GM23248 (cell line): Measurements from ENCODE around the gene AKR1B15. TPM values are rescaled to one million over a fixed set of nuclear protein-coding genes. Genes with fewer than 3 reads are reported as not detected.

Source experiments
- DNase-seq: peaks from one replicate; pipeline ENCODE4 v3.0.0-alpha.2; 2015
- H2AFZ ChIP-seq: fragments of 200-600 bp; sonication (generic); 2 replicates; pipeline ENCODE4 v1.6.1; 2016; ENCODE audit warnings: antibody characterized with exemption
- H3F3A ChIP-seq: fragments of 200-600 bp; sonication (generic); 2 replicates; pipeline ENCODE4 v1.6.1; 2016; ENCODE audit warnings: mild to moderate bottlenecking, antibody characterized with exemption, mixed run types; ENCODE audit not compliant: insufficient read depth
- H3K27ac ChIP-seq: fragments of 200-600 bp; sonication (generic); 2 replicates; pipeline ENCODE4 v1.5.1; 2016; ENCODE audit warnings: mild to moderate bottlenecking
- H3K27me3 ChIP-seq: fragments of 200-600 bp; sonication (generic); replicated peaks from 2 replicates; pipeline ENCODE4 v1.6.1; 2016; ENCODE audit warnings: mild to moderate bottlenecking; ENCODE audit not compliant: insufficient read depth
- H3K36me3 ChIP-seq: fragments of 200-600 bp; sonication (generic); 2 replicates; pipeline ENCODE4 v1.6.1; 2016; ENCODE audit warnings: low read depth, mild to moderate bottlenecking
- H3K4me1 ChIP-seq: fragments of 200-600 bp; sonication (generic); 2 replicates; pipeline ENCODE4 v1.6.1; 2016; ENCODE audit warnings: mild to moderate bottlenecking; ENCODE audit not compliant: insufficient read depth
- H3K4me2 ChIP-seq: fragments of 200-600 bp; sonication (generic); one replicate; pipeline ENCODE4 v1.6.1; 2016; ENCODE audit warnings: mild to moderate bottlenecking; ENCODE audit not compliant: unreplicated experiment
- H3K4me3 ChIP-seq: fragments of 200-600 bp; sonication (generic); 2 replicates; pipeline ENCODE4 v1.5.1; 2016; ENCODE audit warnings: mild to moderate bottlenecking
- H3K79me2 ChIP-seq: fragments of 200-600 bp; sonication (generic); 2 replicates; pipeline ENCODE4 v1.6.1; 2016; ENCODE audit warnings: mild to moderate bottlenecking; ENCODE audit not compliant: insufficient read depth
- H3K9ac ChIP-seq: fragments of 200-600 bp; sonication (generic); 2 replicates; pipeline ENCODE4 v1.6.1; 2016; ENCODE audit warnings: mild to moderate bottlenecking
- H3K9me2 ChIP-seq: fragments of 200-600 bp; sonication (generic); 2 replicates; pipeline ENCODE4 v1.6.1; 2016; ENCODE audit warnings: mixed run types, mild to moderate bottlenecking, moderate library complexity; ENCODE audit not compliant: insufficient read depth
- H3K9me3 ChIP-seq: fragments of 200-600 bp; sonication (generic); one replicate; pipeline ENCODE4 v1.6.1; 2017; ENCODE audit warnings: low read depth
- H4K20me1 ChIP-seq: fragments of 200-600 bp; sonication (generic); 2 replicates; pipeline ENCODE4 v1.6.0; 2016; ENCODE audit not compliant: insufficient read depth
- EZH2 ChIP-seq: fragments of 200-600 bp; sonication (generic); IDR thresholded peaks from 2 replicates; pipeline ENCODE4 v1.6.1; 2018; ENCODE audit warnings: antibody characterized with exemption, mild to moderate bottlenecking; ENCODE audit not compliant: insufficient read depth, poor library complexity, severe bottlenecking
- EZH2phosphoT487 ChIP-seq: fragments of 200-600 bp; sonication (generic); IDR thresholded peaks from 2 replicates; pipeline ENCODE4 v1.6.1; 2018; ENCODE audit warnings: antibody characterized with exemption, moderate library complexity, mild to moderate bottlenecking, low read depth; ENCODE audit not compliant: insufficient read depth
- WGBS, 2 experiments: methylation state at CpG; one replicate each; pipeline ENCODE4 v1.1.6; 2015 to 2017; ENCODE audit warnings: low lambda C conversion rate in 2 of 2, low coverage in 1 of 2; ENCODE audit errors: missing lambda C conversion rate in 2 of 2; 5-methylcytosine and 5-hydroxymethylcytosine counted together
- in situ Hi-C: fragments of 300-500 bp; cut with MboI; formaldehyde crosslinking; loops from 2 replicates; pipeline ENCODE4 v1.15.0; 2020
- polyA plus RNA-seq: library from polyadenylated mRNA; unstranded; fragments of >200 nt; fragmentation: Nextera tagmentation; extraction: Ambion mirVana; gene quantifications from 2 replicates; pipeline ENCODE4 v1.2.1, GENCODE V29; 2016
- total RNA-seq: library from RNA; depleted of rRNA; stranded (reverse); fragments of >200 nt; shearing (Covaris generic); gene quantifications from 2 replicates; pipeline ENCODE4 v1.2.3, GENCODE V29; 2014

Gene AKR1B15
- total and polyA plus RNA-seq, 2 experiments from 2014 or later = not detected

GRCh38 chr7:134527979-134528371, 20.9 kb upstream of the AKR1B15 start:
- no peak for TF ChIP-seq EZH2phosphoT487
- TF ChIP-seq EZH2 = no peak
- H3K4me2 ChIP-seq = no peak overlapping the region
- in situ Hi-C loops = loop anchor here (10.0 kb wide), 1 partner anchor 77 kb away; no protein-coding TSS in a partner anchor
- H3K9ac ChIP-seq = no peak overlapping the region
- H3K27ac ChIP-seq = no peak overlapping the region
- H3K36me3 ChIP-seq = no peaks in the 10 kb centered on the region
- H3K9me3 ChIP-seq = no peaks in the 10 kb centered on the region
- H3K79me2 ChIP-seq = no peaks in the 10 kb centered on the region
- WGBS, 2 experiments = 0 to 3% methylated on average over 4 of the region's 4 CpGs
- H3K4me1 ChIP-seq = peaks cover 20% of the 10 kb centered on the region
- no peaks in the 10 kb centered on the region; the same call in 1 of the 2 replicates for H3K27me3 ChIP-seq
- H3F3A ChIP-seq = peaks cover 3% of the 10 kb centered on the region; the same call in 1 of the 2 replicates
- H4K20me1 ChIP-seq = no peaks in the 10 kb centered on the region
- H3K9me2 ChIP-seq = no peaks in the 10 kb centered on the region
- peak overlapping the region; percentile 28; the same call in 1 of the 2 replicates for H3K4me3 ChIP-seq
- DNase-seq = peak; percentile 82
- no peak overlapping the region for H2AFZ ChIP-seq

- H3F3A ChIP-seq = peaks cover 8% of the 10 kb centered on the region; the same call in 1 of the 2 replicates
- no peak overlapping the region for H2AFZ ChIP-seq
- in situ Hi-C loops = loop anchor here (10.0 kb wide), 1 partner anchor 76 kb away; no protein-coding TSS in a partner anchor
- H3K4me2 ChIP-seq = no peak overlapping the region
- no peaks in the 10 kb centered on the region for H4K20me1 ChIP-seq
- 28 to 36% methylated on average over 5 of the region's 5 CpGs for WGBS, 2 experiments
- no peak overlapping the region for H3K9ac ChIP-seq
- no peaks in the 10 kb centered on the region for H3K9me3 ChIP-seq
- no peaks in the 10 kb centered on the region for H3K36me3 ChIP-seq
- no peak for TF ChIP-seq EZH2
- no peak for TF ChIP-seq EZH2phosphoT487
- H3K27me3 ChIP-seq = no peaks in the 10 kb centered on the region; the same call in 1 of the 2 replicates
- H3K9me2 ChIP-seq = no peaks in the 10 kb centered on the region
- H3K4me3 ChIP-seq = no peak overlapping the region
- H3K79me2 ChIP-seq = no peaks in the 10 kb centered on the region
- DNase-seq = no peak
- H3K4me1 ChIP-seq = peaks cover 27% of the 10 kb centered on the region
- H3K27ac ChIP-seq = no peak overlapping the region
These were observed 20.2 kb upstream of the AKR1B15 start for GRCh38 chr7:134528749-134529148.

DNA sequence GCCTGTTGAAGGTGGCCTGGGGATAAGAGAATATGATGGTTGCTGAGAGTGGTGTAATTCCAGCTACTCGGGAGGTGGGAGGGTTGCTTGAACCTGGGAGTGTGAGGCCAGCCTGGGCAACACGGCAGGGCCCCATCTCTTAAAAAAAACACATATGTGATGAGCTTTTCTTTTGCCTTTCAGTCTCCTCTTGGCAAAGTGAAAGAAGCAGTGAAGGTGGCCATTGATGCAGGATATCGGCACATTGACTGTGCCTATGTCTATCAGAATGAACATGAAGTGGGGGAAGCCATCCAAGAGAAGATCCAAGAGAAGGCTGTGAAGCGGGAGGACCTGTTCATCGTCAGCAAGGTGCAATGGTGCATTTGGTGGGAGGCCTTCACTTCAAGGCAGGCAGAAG, 18.4 kb upstream of the AKR1B15 start:
- no peak overlapping the region for H3K9ac ChIP-seq
- H3F3A ChIP-seq = peaks cover 8% of the 10 kb centered on the region; the same call in 1 of the 2 replicates
- H3K79me2 ChIP-seq = no peaks in the 10 kb centered on the region
- no peak for DNase-seq
- WGBS, 2 experiments = 65 to 81% methylated on average over 5 of the region's 5 CpGs
- no peak overlapping the region for H2AFZ ChIP-seq
- no peaks in the 10 kb centered on the region for H3K9me3 ChIP-seq
- H3K4me2 ChIP-seq = no peak overlapping the region
- no peak overlapping the region for H3K27ac ChIP-seq
- TF ChIP-seq EZH2phosphoT487 (no peak), EZH2 (no peak)
- H3K36me3 ChIP-seq = no peaks in the 10 kb centered on the region
- H3K4me1 ChIP-seq = peaks cover 27% of the 10 kb centered on the region
- in situ Hi-C loops = no loop called here
- no peaks in the 10 kb centered on the region for H4K20me1 ChIP-seq
- no peak overlapping the region for H3K4me3 ChIP-seq
- H3K9me2 ChIP-seq = no peaks in the 10 kb centered on the region
- H3K27me3 ChIP-seq = no peaks in the 10 kb centered on the region; the same call in 1 of the 2 replicates

DNA sequence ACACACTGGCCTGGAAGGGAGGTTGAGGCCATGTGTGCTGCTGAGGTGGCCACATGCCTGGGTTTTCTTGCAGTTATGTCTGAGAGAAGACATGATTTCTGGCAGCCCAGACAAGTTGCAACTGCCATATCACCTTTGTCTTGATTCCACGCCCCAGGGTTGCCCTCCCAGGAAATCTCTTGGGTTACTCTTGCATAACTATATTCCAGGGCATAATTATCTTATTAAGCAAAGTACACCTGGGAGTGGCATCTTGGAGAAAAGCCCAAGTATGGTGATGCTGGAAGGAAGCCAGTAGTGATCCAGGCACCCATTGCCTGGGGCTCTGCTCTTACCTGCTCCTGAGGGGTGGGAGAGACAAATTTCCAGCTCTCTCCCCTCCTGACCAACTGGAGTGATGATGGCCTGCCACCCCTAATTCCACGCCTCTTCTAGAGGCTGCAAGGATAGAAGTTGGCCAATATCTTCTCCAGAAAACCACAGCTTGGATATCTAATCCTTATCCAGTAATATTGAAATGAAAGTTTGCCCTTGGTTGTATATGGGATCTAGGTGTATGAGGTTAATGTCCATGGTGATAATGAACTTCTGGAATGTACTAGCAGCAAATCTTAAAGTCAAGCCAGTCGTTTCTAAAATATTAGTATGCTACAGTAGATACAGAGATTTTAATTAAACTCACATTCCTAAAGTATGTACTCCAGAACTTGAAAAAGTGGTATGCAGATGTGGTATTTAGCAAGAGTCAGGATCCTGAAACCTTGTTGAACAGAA, 16.5 kb upstream of the AKR1B15 start:
- Histone ChIP-seq H3K79me2 (no peaks in the 10 kb centered on the region), H3K9ac (no peak overlapping the region), H4K20me1 (no peaks in the 10 kb centered on the region), H3F3A (peaks cover 8% of the 10 kb centered on the region; the same call in 1 of the 2 replicates), H3K27ac (no peak overlapping the region), H3K36me3 (no peaks in the 10 kb centered on the region), H3K4me2 (no peak overlapping the region), H3K27me3 (no peaks in the 10 kb centered on the region; the same call in 1 of the 2 replicates), H3K9me2 (no peaks in the 10 kb centered on the region), H3K4me3 (no peak overlapping the region), H2AFZ (no peak overlapping the region), H3K4me1 (peaks cover 23% of the 10 kb centered on the region), H3K9me3 (no peaks in the 10 kb centered on the region)
- no peak for DNase-seq
- 67 to 68% methylated on average over 3 of the region's 3 CpGs for WGBS, 2 experiments
- no peak for TF ChIP-seq EZH2
- TF ChIP-seq EZH2phosphoT487 = no peak
- in situ Hi-C loops = no loop called here
